SK-N-SH treated with all-trans-retinoic acid at 6 μM for 48 hours (cell line): ENCODE data around the gene GPBAR1.

Source experiments
- ATAC-seq: fragments of 200-7000 bp; cut with Tn5 transposase; 3 replicates; pipeline ENCODE4 v1.9.1; 2020; ENCODE audit warnings: mild to moderate bottlenecking, moderate library complexity
- BACH2 ChIP-seq: fragments of 250-450 bp; sonication (Bioruptor Pico); IDR thresholded peaks from 2 replicates; pipeline ENCODE4 v1.9.0; 2021; ENCODE audit warnings: mild to moderate bottlenecking, borderline replicate concordance
- CSDC2 ChIP-seq: fragments of 250-450 bp; sonication (Bioruptor Pico); IDR thresholded peaks from 2 replicates; pipeline ENCODE4 v1.5.0; 2020; ENCODE audit warnings: mild to moderate bottlenecking, moderate library complexity
- ESRRG ChIP-seq: fragments of 250-450 bp; sonication (Bioruptor Pico); IDR thresholded peaks from 2 replicates; pipeline ENCODE4 v1.6.1; 2021; ENCODE audit warnings: mild to moderate bottlenecking
- GLIS3 ChIP-seq: fragments of 250-450 bp; sonication (Bioruptor Pico); IDR thresholded peaks from 2 replicates; pipeline ENCODE4 v1.5.0; 2020; ENCODE audit warnings: mild to moderate bottlenecking, moderate library complexity
- ISL1 ChIP-seq: fragments of 250-450 bp; sonication (Bioruptor Pico); IDR thresholded peaks from 2 replicates; pipeline ENCODE4 v2.1.2; 2022; ENCODE audit warnings: mild to moderate bottlenecking, moderate library complexity
- OSR1 ChIP-seq: fragments of 250-450 bp; sonication (Bioruptor Pico); IDR thresholded peaks from 2 replicates; pipeline ENCODE4 v1.8.0; 2022; ENCODE audit warnings: moderate library complexity, mild to moderate bottlenecking, inconsistent platforms
- PPARA ChIP-seq: fragments of 250-450 bp; sonication (Bioruptor Pico); IDR thresholded peaks from 2 replicates; pipeline ENCODE4 v1.5.0; 2020; ENCODE audit warnings: mild to moderate bottlenecking, borderline replicate concordance
- RARB ChIP-seq: fragments of 250-450 bp; sonication (Bioruptor Pico); IDR thresholded peaks from 2 replicates; pipeline ENCODE4 v1.8.0; 2021; ENCODE audit warnings: mild to moderate bottlenecking, moderate library complexity
- TCF4 ChIP-seq: fragments of 250-450 bp; sonication (Bioruptor Pico); IDR thresholded peaks from 2 replicates; pipeline ENCODE4 v1.8.0; 2021; ENCODE audit warnings: mild to moderate bottlenecking, moderate library complexity, borderline replicate concordance
- TOX ChIP-seq: fragments of 250-450 bp; sonication (Bioruptor Pico); IDR thresholded peaks from 2 replicates; pipeline ENCODE4 v1.8.0; 2021; ENCODE audit warnings: mild to moderate bottlenecking, moderate library complexity, borderline replicate concordance
- ZC3H10 ChIP-seq: fragments of 250-450 bp; sonication (Bioruptor Pico); IDR thresholded peaks from 2 replicates; pipeline ENCODE4 v1.5.1; 2021; ENCODE audit warnings: mild to moderate bottlenecking, moderate library complexity
- ZFP3 ChIP-seq: fragments of 250-450 bp; sonication (Bioruptor Pico); IDR thresholded peaks from 2 replicates; pipeline ENCODE4 v1.5.0; 2020; ENCODE audit warnings: mild to moderate bottlenecking, moderate library complexity
- ZFP30 ChIP-seq: fragments of 450-650 bp; formaldehyde crosslinking; IDR thresholded peaks from 2 replicates; pipeline ENCODE4 v1.5.0; 2022; ENCODE audit warnings: mild to moderate bottlenecking, moderate library complexity
- ZNF565 ChIP-seq: fragments of 450-650 bp; formaldehyde crosslinking; conservative IDR thresholded peaks from 2 replicates; pipeline ENCODE4 v1.5.0; 2020; ENCODE audit warnings: low read depth, mild to moderate bottlenecking, moderate library complexity
- ZNF8 ChIP-seq: fragments of 450-650 bp; formaldehyde crosslinking; IDR thresholded peaks from 2 replicates; pipeline ENCODE4 v1.5.0; 2020; ENCODE audit warnings: mild to moderate bottlenecking, moderate library complexity
- TF ChIP-seq, protein P1 (sequence below): fragments of 250-450 bp; sonication (Bioruptor Pico); IDR thresholded peaks from 2 replicates; pipeline ENCODE4 v1.8.0; 2021; ENCODE audit warnings: low read depth, mild to moderate bottlenecking, moderate library complexity, borderline replicate concordance
- TF ChIP-seq, protein P2 (sequence below): fragments of 250-450 bp; sonication (Bioruptor Pico); IDR thresholded peaks from 2 replicates; pipeline ENCODE4 v1.5.1; 2020; ENCODE audit warnings: low read depth, mild to moderate bottlenecking, moderate library complexity
- TF ChIP-seq, protein P3 (sequence below): fragments of 250-450 bp; sonication (Bioruptor Pico); IDR thresholded peaks from 2 replicates; pipeline ENCODE4 v1.8.0; 2020; ENCODE audit warnings: mild to moderate bottlenecking, moderate library complexity, borderline replicate concordance
- TF ChIP-seq, protein P4 (sequence below): fragments of 250-450 bp; sonication (Bioruptor Pico); IDR thresholded peaks from 2 replicates; pipeline ENCODE4 v1.5.1; 2021; ENCODE audit warnings: mild to moderate bottlenecking, moderate library complexity

The GPBAR1 gene, protein sequence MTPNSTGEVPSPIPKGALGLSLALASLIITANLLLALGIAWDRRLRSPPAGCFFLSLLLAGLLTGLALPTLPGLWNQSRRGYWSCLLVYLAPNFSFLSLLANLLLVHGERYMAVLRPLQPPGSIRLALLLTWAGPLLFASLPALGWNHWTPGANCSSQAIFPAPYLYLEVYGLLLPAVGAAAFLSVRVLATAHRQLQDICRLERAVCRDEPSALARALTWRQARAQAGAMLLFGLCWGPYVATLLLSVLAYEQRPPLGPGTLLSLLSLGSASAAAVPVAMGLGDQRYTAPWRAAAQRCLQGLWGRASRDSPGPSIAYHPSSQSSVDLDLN

DNA sequence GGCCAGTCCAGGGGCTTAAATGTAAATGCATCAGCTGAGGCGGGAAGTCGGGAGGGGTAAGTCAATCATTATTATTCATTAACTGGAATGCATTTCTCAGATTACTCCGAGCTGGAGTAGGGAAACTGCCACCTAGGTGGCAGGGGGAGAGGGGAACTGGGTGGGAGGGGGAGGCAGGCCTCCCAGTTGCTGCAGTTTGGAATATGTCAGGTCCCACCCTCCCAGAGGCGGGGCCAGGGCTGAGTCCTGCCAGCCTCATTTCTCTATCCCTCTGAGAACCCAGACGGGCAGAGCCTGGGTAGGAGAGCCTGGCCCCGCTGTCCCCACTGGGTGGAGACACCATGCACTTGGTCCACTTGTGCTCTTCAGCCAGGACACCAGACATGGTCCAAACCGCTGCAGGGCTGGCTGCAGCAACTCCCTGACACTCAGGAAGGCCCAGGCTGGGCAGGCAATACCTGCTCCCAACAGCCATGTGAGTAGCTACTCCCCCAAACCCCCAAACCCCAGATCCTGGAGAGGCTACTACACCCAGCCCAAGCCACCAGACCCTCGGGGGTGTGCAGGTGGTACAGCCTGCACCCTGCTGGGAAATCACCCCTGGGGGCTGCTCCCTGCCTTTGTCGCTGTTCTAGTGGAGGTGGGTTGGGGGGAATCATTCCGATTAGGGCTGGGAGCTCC lies at the start of gene GPBAR1:
TSS of gene GPBAR1 (plus strand) at position 274 of the 681 bp plus-strand sequence. CDS start 1,710 bp downstream, outside the sequence.
- ATAC-seq: peak; percentile 3; the same call in 1 of the 3 replicates
- TF ChIP-seq CSDC2 (CRISPR knock-in tag) (no peak), GLIS3 (CRISPR knock-in tag) (no peak), TOX (no peak), ESRRG (no peak), ISL1 (CRISPR knock-in tag) (no peak)

DNA sequence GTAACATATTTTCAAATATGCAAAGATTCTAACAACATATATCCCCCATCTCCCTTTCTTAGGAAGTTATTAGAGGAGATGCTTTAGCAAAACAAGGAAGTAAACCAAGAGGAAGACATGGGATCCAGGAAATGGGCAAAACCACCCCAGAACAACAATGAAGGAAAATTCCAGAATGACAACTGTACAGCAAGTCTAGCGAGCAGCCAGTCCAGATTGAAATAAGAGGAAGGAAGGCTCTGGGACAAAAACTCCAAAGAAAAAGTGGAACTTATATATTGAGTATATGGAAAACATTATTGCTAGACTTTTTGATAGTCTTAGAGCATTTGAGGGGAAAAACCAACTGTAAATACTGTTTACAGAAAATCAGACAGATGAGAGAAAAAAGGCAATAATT lies 46.7 kb upstream of the GPBAR1 start:
- ATAC-seq: no peak
- no peak for TF ChIP-seq ZC3H10 (CRISPR knock-in tag)

DNA sequence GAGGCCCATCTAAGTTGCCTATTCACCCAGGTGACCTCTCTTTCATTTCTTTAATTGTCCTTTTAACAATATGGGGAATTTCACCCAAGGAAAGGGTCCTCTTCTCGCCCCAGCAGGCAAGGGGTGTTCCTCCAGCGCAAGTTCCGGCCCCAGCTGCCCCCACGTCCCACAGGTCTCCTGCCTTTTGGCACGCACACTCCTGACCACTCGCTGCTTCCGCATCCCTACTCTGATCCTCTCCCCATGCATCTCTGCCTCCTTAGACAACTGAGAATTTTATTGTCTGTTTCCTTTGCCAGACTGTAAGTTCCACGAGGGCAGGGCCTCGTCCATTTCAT lies 44.5 kb upstream of the GPBAR1 start:
- TF ChIP-seq GLIS3 (CRISPR knock-in tag): no peak
- TF ChIP-seq, all 23 proteins: peak for 0

DNA sequence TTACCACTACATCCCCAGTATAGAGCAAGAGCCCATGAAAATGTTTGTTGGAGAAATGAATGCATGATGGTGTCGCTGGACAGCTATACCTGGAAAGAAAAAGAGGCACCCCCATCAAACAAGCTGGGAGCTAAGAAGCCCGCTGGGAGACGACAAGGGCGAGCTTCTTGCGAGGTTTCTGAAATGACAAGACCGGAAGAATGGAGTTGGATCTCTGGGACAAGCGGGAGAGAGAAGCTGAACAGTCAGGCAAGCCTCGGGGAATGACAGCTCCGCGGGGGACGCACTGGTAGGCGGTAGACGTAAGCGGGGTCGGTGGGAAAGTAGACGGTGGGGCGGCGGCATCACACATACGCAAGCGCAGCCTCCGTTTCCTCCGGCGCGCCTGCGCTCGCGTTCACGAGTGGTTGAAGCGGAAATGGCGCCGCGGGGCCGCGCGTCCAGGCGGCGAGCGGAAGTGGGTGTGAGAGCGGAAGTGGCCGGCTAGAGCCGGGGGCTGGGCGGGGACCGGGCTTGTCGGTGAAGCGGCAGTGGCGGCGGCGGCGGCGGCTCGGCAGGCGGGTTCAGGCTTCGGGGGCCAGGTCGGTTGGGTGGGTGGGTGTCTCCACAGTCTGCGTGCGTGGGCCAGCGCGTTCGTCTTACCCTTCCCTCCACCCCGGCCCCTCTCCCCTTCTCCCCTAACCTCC lies 44.0 kb upstream of the GPBAR1 start, which contains the start of gene ARPC2:
TSS of gene ARPC2 (plus strand) at position 516 of the 686 bp plus-strand sequence. CDS start 282 bp downstream, outside the sequence.
- TF ChIP-seq ZNF565 (CRISPR knock-in tag) (no peak), ZFP30 (CRISPR knock-in tag) (no peak), ESRRG (no peak), GLIS3 (CRISPR knock-in tag) (no peak), ZNF8 (0 out of 2 replicates have a peak, but pooled peaks have one; percentile 21), PPARA (CRISPR knock-in tag) (no peak), ISL1 (CRISPR knock-in tag) (no peak), CSDC2 (CRISPR knock-in tag) (0 out of 2 replicates have a peak, but pooled peaks have one; percentile 68), TCF4 (CRISPR knock-in tag) (no peak), ZFP3 (CRISPR knock-in tag) (peak; percentile 80; the same call in 1 of the 2 replicates)
- TF ChIP-seq, protein P1, sequence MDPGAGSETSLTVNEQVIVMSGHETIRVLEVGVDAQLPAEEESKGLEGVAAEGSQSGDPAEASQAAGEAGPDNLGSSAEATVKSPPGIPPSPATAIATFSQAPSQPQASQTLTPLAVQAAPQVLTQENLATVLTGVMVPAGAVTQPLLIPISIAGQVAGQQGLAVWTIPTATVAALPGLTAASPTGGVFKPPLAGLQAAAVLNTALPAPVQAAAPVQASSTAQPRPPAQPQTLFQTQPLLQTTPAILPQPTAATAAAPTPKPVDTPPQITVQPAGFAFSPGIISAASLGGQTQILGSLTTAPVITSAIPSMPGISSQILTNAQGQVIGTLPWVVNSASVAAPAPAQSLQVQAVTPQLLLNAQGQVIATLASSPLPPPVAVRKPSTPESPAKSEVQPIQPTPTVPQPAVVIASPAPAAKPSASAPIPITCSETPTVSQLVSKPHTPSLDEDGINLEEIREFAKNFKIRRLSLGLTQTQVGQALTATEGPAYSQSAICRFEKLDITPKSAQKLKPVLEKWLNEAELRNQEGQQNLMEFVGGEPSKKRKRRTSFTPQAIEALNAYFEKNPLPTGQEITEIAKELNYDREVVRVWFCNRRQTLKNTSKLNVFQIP (CRISPR knock-in tag): no peak
- ATAC-seq: peak; percentile 91

More for the DNA sequence above, 44.5 kb upstream of the GPBAR1 start:
- no peak for ATAC-seq

DNA sequence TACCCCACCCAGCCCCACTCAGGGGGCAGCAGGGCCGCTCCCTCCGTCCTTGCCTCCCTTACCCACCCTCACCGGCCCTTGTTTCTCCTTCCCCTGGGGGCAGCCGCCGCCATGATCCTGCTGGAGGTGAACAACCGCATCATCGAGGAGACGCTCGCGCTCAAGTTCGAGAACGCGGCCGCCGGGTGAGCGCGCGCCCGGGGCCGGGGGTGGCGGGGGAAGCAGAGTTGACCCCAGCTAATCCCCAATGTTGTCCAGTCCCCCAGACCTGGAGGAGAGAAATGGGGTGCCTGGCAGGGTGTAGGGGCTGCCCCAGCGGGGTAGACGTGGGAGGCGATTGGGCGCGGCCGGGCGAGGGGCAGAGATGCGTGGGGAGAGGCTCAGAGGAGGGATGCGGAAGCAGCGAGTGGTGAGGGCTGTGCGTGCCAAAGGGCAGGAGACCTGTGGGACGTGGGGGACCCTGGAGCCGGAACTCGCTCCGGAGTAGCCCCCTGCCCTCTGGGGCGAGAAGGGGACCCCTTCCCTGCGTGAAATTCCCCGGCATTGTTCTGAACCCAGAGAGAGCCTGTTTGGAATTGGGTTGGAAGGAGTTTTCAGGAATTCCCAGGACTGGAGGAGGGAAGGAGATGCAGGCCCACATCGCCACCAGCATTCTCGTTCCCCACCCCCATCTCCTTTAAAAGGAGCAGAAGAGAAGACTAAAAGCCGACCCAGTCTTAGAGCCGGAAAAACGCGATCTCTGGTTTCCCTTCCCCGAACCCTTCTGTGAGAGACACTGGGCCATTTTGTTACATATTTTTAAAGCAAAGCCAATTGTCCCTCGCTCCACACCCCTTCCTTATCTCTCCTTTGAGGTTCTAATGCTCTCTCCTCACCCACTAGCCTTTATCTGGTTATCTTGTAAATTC lies 43.2 kb upstream of the GPBAR1 start:
- ATAC-seq: peak; percentile 74
- TF ChIP-seq ZC3H10 (CRISPR knock-in tag) (no peak), ESRRG (no peak), BACH2 (CRISPR knock-in tag) (no peak), PPARA (CRISPR knock-in tag) (no peak), ZNF8 (no peak), OSR1 (CRISPR knock-in tag) (no peak), ISL1 (CRISPR knock-in tag) (no peak), RARB (no peak), TCF4 (CRISPR knock-in tag) (no peak), ZFP30 (CRISPR knock-in tag) (no peak), ZNF565 (CRISPR knock-in tag) (no peak)
- TF ChIP-seq, protein P2, sequence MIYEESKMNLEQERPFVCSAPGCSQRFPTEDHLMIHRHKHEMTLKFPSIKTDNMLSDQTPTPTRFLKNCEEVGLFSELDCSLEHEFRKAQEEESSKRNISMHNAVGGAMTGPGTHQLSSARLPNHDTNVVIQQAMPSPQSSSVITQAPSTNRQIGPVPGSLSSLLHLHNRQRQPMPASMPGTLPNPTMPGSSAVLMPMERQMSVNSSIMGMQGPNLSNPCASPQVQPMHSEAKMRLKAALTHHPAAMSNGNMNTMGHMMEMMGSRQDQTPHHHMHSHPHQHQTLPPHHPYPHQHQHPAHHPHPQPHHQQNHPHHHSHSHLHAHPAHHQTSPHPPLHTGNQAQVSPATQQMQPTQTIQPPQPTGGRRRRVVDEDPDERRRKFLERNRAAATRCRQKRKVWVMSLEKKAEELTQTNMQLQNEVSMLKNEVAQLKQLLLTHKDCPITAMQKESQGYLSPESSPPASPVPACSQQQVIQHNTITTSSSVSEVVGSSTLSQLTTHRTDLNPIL (CRISPR knock-in tag): no peak
- TF ChIP-seq, protein P3, sequence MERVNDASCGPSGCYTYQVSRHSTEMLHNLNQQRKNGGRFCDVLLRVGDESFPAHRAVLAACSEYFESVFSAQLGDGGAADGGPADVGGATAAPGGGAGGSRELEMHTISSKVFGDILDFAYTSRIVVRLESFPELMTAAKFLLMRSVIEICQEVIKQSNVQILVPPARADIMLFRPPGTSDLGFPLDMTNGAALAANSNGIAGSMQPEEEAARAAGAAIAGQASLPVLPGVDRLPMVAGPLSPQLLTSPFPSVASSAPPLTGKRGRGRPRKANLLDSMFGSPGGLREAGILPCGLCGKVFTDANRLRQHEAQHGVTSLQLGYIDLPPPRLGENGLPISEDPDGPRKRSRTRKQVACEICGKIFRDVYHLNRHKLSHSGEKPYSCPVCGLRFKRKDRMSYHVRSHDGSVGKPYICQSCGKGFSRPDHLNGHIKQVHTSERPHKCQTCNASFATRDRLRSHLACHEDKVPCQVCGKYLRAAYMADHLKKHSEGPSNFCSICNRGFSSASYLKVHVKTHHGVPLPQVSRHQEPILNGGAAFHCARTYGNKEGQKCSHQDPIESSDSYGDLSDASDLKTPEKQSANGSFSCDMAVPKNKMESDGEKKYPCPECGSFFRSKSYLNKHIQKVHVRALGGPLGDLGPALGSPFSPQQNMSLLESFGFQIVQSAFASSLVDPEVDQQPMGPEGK (CRISPR knock-in tag): no peak
- TF ChIP-seq, protein P4, sequence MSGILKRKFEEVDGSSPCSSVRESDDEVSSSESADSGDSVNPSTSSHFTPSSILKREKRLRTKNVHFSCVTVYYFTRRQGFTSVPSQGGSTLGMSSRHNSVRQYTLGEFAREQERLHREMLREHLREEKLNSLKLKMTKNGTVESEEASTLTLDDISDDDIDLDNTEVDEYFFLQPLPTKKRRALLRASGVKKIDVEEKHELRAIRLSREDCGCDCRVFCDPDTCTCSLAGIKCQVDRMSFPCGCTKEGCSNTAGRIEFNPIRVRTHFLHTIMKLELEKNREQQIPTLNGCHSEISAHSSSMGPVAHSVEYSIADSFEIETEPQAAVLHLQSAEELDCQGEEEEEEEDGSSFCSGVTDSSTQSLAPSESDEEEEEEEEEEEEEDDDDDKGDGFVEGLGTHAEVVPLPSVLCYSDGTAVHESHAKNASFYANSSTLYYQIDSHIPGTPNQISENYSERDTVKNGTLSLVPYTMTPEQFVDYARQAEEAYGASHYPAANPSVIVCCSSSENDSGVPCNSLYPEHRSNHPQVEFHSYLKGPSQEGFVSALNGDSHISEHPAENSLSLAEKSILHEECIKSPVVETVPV (CRISPR knock-in tag): no peak
